Measurements from ENCODE around the gene SPOCD1.
A peak's percentile ranks its signal among the peaks of the same experiment; 100 is the strongest.

SPOCD1 gene

DNA sequence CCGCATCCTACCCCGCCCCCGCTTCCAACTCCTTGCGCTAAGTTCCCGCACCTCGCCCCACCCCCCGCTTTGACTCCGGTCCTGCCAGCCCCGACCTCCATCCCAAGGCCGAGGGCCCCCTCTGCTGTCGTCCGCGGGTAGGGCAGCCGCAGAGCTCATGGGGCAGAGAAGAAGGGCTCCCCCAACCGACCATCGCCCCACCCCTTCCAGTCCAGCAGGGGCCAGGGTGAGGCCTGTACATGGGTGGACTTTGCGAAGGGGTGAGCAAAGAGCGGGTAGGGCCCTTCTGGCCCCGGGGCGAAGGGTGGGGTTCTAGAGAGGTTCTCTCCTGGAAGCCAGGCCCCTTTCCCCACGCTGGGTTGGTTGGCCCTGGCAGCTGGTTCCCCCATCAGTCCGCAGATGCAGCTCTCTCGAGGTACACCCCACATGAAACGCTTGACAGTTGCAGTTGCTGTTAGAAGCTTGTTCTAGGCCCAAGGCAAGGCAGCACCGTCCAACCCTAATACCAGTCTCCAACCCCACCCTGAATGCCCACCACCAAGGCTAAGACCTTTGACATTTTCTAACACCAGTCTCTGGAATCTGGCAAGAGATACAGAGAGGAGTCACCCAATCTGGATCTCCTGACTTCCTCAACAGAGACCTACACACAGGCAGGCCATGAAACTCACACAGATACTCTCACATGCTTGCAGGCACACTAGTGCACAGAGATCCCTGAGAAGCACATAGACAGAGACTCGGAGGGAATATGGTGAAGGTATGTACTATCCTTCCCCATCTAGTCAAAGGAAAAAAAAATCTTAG is 26.4 kb downstream of the SPOCD1 start:
- DNase-seq (ENCODE audit: extremely low spot score, insufficient read length, low read depth) (peak; percentile 92), FAIRE-seq (peak; percentile 94)

DNA sequence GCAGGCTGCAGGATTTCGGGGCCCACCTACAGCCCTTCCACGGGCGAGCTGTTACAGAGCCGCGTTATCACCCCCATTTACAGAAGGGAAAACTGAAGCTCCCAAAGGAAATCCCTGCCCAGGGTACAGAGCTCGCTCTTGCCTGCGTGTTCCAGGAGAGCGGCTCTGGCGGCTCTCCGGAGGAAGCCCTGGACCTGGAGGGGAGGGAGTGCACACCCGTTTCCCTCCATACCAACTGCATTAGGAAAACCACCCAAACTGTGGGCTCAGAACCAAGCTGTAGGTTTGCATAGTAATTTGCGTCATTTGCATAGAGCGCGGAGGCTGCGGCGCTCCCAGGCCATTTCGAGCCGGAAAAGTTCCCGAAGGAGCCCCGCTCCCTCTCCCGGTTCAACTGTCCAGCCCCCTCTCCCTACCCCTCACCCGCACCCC is 27.0 kb downstream of the SPOCD1 start:
- DNase-seq (ENCODE audit: extremely low spot score, insufficient read length, low read depth) (peak; percentile 39), FAIRE-seq (no peak)

DNA sequence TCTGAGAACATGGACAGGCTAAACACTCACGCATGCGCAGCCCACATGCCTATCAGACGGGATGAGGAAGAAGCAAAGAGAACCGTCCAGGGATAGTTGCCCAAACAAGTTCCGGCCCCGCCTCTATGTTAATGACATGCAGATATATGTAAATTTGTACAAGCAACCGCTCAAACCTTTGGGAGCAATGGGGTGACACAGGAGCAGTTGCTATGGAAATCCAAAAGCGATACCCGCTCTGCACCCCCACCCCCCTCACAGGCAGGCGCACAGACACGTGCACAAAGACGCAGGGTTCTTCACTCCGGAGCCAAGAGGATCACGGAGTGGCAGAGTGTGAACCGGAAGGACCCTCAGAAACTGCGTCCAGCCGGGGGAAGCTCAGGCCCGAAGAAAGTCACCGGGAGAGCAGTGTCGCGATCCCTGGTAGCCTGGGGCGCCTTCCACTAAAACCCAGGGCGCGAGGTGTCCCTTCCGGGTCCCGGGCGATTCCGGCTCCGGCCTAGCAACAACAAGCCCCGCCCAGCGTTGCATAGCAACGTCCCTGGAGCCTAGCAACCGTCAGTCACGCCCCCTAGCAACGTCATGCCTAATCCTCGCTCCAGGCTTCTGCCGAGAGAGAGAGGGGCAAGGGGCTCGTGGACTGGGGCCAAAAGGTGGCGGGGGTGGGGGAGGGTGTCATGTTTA is 27.5 kb downstream of the SPOCD1 start:
- peak; percentile 98 for FAIRE-seq
- peak; percentile 94 for DNase-seq (ENCODE audit: extremely low spot score, insufficient read length, low read depth)

DNA sequence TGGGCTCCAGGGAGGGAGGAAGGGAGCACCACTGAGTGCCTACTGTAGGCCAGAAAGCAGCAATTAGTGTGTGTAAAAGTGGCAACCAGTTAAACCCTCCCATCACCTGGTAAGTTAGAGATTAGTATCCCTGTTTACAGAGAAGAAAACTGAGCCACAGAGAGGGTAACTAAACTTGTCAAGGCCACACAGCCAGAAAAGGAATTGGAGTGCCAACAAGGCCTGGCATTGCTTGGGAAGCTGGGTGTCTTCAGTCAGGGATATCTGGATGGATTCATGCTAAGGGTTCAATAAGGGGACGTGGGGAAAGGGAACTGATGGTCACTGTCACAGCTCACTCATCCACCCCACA is 28.1 kb downstream of the SPOCD1 start:
- DNase-seq (ENCODE audit: extremely low spot score, insufficient read length, low read depth) (no peak), FAIRE-seq (no peak)

DNA sequence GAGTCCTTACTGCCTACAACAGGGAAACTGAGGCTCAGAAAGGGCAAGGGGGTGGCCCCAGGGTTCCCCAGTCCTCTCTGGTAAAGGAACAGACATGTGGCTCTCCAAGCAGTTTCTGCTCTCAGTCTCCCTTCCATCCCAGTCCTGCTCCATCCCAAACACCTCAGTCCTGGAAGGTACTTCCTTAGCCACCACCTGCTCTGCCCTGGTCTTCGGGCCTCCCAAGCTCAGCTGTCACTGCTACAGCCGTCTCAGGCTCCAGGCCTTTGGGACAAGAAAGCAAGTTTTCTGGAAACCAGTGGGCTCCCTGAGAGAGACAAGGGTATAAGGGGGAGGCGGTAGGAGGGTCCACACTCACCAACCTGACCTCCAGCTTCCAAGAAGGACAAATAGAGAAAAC is 28.6 kb downstream of the SPOCD1 start:
- no peak for FAIRE-seq
- DNase-seq (ENCODE audit: extremely low spot score, insufficient read length, low read depth) = no peak

DNA sequence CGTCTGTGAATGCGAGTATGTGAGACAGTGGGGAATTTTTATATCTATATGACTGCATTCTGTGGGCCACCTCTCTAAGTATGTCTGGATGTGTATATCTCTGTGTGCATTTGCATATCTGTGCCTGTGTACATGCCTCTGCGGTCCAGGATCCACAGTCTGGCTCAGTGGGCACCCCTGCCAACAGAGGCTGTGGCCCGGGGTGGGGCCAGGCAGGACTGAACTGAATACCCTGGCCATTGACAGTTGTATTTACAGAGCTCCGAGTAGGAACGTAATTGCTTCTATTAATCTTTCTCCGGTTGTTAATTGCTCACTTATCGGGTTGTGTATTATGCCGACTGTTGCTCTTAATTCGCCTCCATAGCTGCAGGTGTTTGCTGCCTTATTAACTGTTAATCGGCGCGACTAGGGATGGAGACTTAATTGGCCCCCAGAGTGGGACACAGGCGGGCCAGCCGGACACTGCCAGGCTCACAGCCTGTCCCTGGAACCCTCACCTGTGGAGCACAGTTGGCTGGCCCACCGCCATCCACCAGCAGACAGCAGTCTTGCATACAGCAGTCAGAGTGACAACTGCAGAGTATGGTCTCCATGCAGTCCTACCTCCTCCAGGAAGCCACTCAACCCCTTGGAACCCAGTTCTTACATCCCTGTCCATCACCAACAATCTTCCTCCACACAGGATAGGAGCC is 29.3 kb downstream of the SPOCD1 start:
- FAIRE-seq = no peak

DNA sequence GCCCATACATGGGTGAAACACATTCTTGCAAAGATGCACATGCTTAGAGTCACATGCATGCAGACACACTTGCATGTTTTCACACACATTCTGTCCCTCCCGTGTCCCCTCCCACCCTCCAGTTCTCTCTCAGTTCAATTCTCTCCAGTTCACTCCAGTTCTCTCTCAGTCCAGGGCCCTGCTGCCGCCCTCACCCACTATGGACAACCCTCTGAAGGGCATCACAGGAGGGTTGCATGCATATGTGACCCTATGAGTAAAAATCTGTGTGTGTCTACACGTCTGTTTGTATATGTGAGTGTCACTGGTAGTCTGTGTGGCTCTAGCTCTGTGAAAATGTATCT is 29.9 kb downstream of the SPOCD1 start:
- DNase-seq (ENCODE audit: extremely low spot score, insufficient read length, low read depth) = no peak
- no peak for FAIRE-seq

More for the DNA sequence above, 29.3 kb downstream of the SPOCD1 start:
- no peak for DNase-seq (ENCODE audit: extremely low spot score, insufficient read length, low read depth)

DNA sequence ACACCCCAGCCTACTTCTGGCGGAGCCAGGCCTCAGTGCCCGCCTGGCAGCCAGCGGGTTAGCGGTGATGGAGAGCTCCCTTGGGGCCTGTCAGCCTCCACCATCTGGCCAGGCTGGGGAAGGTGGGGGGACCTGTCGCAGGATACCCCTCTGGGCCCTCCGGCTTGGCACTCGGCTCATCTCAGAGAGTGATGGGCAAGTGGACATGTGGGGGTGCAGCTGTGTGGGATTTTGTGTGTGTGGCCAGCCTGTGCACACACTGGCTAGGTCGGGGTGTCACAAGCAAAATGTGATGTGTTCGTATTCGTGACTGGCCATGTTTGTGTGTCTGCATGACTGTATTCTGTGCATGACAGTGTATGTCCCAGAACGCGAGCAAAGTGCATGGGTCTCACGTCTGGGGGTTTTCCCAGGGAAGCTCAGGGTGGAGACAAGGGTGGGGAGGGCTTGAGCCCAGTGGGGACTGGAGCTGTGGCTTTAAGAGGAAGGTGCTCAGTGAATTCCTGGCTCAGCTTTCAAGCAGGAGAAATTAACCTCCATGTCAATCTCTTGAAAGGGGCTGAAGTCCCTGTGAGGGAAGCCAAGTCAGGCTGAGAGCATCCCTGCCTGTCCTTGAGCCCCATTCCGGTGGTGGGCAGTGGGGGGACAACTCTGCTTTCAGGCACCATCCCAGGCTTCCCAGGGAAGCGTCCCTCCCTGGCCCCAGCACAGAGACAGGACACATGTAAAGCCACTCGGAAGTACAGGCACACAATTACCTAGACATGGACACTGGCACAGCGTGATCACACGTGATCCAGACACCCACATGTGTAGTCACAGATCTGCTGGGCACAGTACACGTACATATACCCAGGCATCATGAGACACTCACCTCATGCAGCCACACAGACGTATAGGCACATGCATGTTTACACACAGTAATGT is 30.5 kb downstream of the SPOCD1 start:
- no peak for DNase-seq (ENCODE audit: extremely low spot score, insufficient read length, low read depth)
- no peak for FAIRE-seq

DNA sequence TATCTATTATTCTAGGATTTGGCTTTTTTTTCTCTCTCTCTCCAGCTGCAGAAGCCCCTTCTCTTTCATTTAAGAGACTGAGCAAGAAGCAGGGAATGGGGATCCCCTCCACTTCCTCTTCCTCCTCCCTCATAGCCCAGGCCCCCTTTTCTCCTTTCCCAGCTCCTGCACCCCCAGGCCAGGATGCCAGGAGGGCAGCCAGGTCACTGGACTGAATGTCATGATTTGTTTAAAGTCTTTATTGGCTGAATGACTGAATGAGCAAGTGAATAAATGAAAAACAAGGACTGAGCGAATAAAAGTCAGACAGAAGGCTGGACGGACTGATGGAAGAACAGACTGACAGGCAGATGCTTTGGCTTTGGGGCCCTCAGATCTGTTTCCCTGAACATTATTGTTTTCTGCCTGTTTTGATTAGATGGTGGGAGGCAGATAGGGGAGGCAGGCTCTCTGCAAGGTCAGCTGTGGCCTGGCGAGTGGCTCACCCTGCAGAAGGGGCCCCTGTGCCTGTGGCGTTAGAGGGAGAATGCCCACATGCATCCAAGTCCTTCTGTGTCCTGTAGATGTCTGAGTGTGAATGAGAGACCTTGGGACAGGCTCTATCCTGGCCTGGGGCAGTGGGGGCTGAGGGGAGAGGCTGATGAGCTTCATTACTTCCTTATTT is 31.3 kb downstream of the SPOCD1 start:
- no peak for DNase-seq (ENCODE audit: extremely low spot score, insufficient read length, low read depth)
- no peak for FAIRE-seq

DNA sequence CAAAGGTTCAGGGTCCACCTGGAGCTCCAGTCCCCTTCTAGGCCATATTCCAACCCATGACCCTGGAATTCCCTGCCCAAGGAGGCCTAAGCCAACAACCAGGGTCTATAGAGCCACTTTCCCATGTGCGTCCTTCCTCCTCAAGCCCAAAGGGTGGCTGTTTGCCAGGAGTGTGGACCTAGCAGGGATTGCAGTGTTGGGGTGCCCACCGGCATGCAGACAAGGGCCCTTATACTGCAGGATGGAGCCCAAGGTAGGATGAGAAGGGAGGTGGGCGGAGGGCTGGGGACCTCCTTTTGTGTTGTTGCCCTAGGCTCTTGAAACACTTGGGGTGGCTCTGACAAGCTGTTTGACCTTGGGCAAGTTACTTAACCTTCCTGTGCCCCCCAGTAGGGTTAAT is 32.0 kb downstream of the SPOCD1 start:
- FAIRE-seq = no peak
- no peak for DNase-seq (ENCODE audit: extremely low spot score, insufficient read length, low read depth)

DNA sequence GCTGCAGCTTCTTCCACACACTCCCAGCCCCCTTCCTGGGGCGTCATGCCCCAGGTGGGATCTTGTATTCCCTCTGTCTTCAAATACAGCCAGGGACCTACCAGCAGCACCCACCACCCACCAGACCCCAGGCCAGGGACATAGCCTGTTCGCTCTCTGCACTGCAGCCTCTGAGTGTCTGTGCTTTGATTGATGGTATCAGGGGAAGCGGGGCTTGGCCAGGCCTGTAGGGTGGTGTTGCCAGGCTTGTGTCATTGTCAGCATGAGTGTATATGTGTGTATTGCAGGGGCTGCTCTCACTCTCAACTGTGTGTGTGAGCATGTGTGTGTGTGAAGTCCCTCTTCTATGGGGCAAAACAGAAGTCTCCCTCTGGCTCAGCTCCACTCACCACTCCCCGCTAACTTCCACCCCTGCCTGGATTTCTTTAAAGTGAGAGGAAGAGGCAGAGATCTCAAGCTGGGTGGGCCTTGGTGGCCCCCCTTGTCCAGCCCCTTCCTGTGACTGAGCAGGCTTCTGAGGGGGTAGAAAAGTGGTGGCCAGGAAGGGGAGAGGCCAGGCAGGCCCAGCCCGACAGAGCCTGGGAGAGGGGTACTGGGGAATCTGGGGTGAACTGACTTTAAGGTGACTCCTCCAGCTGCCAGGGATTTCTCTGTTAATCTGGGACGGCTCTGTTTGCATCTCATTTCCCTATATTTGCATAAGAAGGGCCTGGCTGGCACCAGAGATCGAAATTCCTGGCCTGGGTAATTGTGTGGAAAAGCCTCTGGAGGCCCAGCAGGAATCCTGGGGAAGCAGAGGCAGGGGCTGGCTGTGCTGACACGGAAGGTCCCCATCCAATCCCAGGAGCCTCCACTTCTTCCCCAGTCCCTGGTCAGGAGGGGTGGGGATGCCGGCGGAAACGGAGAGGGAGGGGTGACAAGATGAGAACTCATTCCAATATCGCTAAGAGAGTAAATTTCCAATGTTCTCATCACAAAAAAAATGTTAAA is 33.1 kb downstream of the SPOCD1 start:
- DNase-seq (ENCODE audit: extremely low spot score, insufficient read length, low read depth) = no peak
- no peak for FAIRE-seq

DNA sequence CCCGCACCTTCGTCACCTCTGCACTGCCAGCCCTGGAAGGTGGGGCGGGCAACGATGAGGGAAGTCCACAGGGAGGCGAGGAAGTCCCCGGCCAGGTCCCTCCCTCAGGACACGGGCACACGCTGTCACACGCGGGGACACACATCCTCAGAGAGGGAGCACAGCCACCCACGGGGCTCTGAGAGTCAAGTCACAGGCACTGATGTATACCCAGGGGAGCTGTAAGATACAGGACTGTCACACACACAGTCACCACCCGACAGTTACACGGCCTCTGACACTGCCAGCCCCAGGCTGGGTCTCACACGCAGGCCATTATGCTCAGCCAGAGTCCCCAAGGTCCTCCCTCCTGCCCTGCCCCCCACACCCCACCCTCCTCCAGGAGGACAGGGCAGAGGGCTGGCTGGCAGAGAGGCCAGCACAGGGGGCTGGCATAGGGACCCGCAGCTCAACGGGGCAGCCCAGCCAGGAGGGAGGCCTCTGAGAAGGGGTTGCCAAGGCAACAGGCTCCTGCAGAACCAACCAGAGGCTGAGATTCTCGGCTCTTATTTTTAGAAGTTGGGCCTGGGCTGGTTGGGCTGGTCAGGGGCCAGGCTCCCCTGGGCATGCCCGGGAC is 34.0 kb downstream of the SPOCD1 start:
- DNase-seq (ENCODE audit: extremely low spot score, insufficient read length, low read depth) (no peak), FAIRE-seq (no peak)

DNA sequence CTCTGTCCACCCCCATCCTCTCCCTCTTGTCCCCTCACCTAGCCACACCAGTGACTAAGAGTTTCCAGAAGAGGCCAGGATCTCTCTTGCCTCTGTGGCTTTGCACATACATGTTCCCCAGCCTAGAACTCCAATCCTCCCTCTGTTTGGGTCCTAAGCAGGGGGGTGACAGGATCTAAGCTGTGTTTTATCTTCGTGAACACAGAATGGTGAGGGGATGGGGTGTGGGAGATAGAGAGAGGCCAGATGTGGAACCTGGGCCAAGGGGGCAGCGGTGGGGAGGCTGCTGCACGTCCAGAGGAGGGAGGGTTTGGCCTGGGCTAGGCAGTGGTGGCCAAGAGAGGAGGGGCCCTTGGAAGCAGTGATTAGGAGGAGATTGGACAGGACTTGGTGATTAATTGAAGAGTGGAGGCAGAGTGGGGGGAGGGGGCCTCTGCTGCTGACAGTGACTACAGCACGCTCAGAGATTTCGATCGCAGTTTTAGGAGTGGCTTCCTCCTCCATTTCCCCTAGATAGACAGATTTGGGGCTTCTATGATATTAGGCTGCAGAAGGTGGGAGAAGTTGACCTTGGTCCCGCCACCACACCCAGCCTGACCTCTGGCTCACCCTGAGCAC is 34.6 kb downstream of the SPOCD1 start:
- FAIRE-seq (no peak), DNase-seq (ENCODE audit: extremely low spot score, insufficient read length, low read depth) (no peak)

DNA sequence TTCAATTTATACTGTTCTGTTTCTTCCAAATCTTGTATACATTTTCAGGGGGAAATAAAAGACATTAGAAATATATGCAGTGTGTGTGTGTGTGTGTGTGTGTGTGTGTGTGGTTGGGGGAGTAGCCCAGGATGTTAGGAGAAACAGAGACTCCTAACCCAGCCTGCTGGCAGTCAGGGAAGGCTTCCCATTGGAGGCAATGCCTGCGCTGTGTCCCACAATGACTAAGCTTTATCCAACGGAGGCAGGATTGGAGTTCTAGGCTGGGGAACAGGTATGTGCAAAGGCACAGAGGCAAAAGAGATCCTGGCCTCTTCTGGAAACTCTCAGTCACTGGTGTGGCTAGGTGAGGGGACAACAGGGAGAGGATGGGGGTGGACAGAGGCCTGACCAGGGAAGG is 35.2 kb downstream of the SPOCD1 start:
- FAIRE-seq (no peak), DNase-seq (ENCODE audit: extremely low spot score, insufficient read length, low read depth) (no peak)

DNA sequence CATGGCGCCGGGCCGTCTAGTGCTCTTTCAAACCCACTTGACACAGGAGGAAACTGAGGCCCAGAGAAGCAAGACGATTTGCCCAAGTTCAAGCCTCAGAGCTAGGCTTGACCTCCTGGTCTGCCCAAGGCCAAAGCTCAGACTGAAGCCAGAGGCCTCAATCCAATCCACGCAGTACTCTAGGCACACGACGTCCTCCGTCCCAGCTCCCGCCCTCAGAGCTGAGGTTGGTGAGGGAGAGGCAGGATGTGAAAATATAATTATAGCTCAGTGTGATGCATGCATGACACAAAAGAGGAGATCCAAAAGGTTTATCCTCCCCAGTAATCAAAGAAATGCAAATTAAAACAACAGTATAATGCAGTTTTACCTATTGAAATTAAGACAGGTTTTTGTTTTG is 36.1 kb downstream of the SPOCD1 start:
- DNase-seq (ENCODE audit: extremely low spot score, insufficient read length, low read depth) (no peak), FAIRE-seq (no peak)

DNA sequence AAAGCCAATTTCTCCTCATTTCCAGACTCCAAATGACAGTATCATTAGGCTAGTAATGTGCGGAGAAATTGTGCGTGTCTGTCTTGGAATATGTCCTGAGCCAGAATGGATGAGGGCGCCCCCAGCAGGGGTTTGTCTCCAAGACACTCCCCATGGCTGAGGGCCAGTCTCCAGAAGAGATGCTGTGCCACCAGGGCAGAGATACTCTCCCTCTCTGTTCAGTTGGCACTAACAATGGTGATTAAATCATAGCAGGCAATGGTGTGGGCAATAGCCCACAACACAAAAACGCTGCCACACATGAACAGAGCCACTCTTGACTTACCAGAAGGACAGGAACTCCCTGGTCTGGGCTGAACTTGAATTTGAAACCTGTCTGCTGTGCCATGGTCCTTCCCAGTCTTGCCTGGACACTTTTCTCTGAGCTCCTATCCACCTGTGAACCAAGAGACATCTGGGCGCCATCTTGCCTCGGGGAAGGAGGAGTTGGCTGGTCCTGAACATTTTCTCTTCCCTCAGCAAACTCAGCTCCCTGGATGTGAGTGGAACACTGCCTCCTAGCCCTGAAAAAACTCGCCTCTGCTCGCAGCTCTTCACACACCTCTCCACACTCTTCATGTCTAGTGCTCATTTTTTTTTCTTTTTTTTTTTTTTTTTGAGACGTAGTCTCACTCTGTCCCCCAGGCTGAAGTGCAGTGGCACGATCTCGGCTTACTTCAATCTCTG is 36.9 kb downstream of the SPOCD1 start:
- DNase-seq (ENCODE audit: extremely low spot score, insufficient read length, low read depth) (no peak), FAIRE-seq (no peak)

DNA sequence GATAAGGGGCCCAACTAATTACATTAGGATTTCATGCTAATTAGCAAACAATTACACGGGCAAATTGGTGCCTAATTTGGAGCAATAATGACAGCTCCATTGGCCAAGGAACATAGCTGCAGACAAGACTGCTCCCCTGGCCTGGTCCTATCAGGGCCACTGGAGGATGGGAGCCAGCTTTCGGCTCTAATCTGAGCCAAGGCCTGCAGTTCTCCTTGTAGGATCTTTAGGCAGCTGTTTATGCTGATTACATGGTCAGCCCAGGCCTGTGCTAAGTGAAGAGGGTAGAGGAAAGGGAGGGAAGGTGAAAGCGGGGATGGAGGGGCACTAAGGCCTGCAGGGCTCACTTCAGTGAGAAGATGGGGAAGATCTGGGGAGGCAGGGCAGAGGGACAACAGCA is 39.3 kb downstream of the SPOCD1 start:
- FAIRE-seq (no peak), DNase-seq (ENCODE audit: extremely low spot score, insufficient read length, low read depth) (no peak)

Data from GM18507 (cell line).